OCI-LY3 (cell line): ENCODE results near the gene PTPRN2.

Source experiments
- H2AFZ ChIP-seq: fragments of 200-600, 300-600 bp; shearing (Covaris generic); 2 replicates; pipeline ENCODE4 v1.6.0; 2014; ENCODE audit warnings: antibody characterized with exemption, low read depth, low read length
- H3K27ac ChIP-seq: fragments of 200-600, 300-600 bp; sonication (generic); 2 replicates; pipeline ENCODE4 v1.5.1; 2014; ENCODE audit warnings: mild to moderate bottlenecking, low read length, moderate library complexity, mixed read lengths
- H3K27me3 ChIP-seq: fragments of 200-600, 300-600 bp; sonication (generic); 2 replicates; pipeline ENCODE4 v1.6.1; 2014; ENCODE audit warnings: low read depth, low read length, mixed read lengths
- H3K36me3 ChIP-seq: fragments of 200-600, 300-600 bp; sonication (generic); replicated peaks from 2 replicates; pipeline ENCODE3; 2014; ENCODE audit warnings: low read depth, low read length, mixed read lengths
- H3K4me1 ChIP-seq: fragments of 300-600, 200-600 bp; sonication (generic); 2 replicates; pipeline ENCODE4 v1.6.1; 2014; ENCODE audit warnings: low read length, mixed read lengths
- H3K4me2 ChIP-seq: fragments of 200-600, 300-600 bp; sonication (generic); 2 replicates; pipeline ENCODE4 v1.6.1; 2014; ENCODE audit warnings: low read length, mixed read lengths
- H3K4me3 ChIP-seq: fragments of 300-600, 200-600 bp; sonication (generic); 2 replicates; pipeline ENCODE4 v1.5.1; 2014; ENCODE audit warnings: antibody characterized with exemption, mild to moderate bottlenecking, low read length, moderate library complexity
- H3K79me2 ChIP-seq: fragments of 300-600, 200-600 bp; shearing (Covaris generic); 2 replicates; pipeline ENCODE4 v1.6.1; 2014; ENCODE audit warnings: mild to moderate bottlenecking, low read length, mixed read lengths
- H3K9ac ChIP-seq: fragments of 300-600, 200-600 bp; shearing (Covaris generic); 2 replicates; pipeline ENCODE4 v1.6.0; 2014; ENCODE audit warnings: mild to moderate bottlenecking, low read length, moderate library complexity
- H3K9me3 ChIP-seq: fragments of 200-600, 300-600 bp; shearing (Covaris generic); 2 replicates; pipeline ENCODE4 v1.6.1; 2014; ENCODE audit warnings: low read length, mixed read lengths; ENCODE audit not compliant: insufficient read depth
- H4K20me1 ChIP-seq: fragments of 200-600, 300-600 bp; sonication (generic); 2 replicates; pipeline ENCODE4 v1.6.1; 2016; ENCODE audit warnings: low read length, mixed read lengths; ENCODE audit not compliant: insufficient read depth
- EZH2phosphoT487 ChIP-seq: fragments of 200-600 bp; shearing (Covaris generic); IDR thresholded peaks from 2 replicates; pipeline ENCODE4 v1.6.1; 2018; ENCODE audit warnings: antibody characterized with exemption, mixed run types, low read depth
- TF ChIP-seq, protein P1 (sequence below): fragments of 200-600, 300-600 bp; sonication (generic); IDR thresholded peaks from 2 replicates; pipeline ENCODE4 v1.5.1; 2014; ENCODE audit warnings: antibody characterized with exemption, low read length, low read depth

The PTPRN2 gene

DNA sequence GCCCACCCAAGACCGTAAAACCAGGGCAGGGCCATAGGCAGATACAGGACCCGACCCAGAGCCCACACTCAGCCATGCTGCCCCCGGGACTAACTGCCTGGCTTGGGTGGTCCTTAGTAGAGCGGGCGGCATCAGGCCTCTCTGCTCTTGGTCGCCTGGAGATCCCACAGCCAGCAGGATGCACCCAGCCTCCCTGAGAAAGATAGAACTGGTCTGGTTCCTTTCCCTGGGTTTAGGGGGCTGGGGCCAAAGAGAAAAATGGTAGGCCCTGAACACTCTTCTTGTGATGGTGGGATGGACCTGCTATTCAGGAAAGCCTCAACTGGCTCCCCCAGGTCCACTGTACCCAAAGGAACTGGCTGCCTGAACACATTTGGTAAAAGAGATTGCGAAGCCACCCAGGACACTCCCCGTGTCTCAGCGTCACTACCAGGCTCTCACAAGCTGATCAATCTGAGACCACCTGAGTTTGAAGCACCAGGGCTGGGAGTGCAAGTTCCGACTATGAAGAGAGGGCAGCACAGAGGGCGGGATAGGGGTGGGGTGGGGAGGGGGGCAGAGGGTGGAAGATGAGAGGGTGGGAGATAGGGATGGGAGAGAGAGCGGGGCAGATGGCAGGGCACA lies 659.3 kb downstream of the PTPRN2 start:
- Histone ChIP-seq H3K36me3 (no peaks in the 10 kb centered on the region), H2AFZ (no peak overlapping the region), H3K9ac (no peak overlapping the region), H4K20me1 (no peaks in the 10 kb centered on the region), H3K9me3 (no peaks in the 10 kb centered on the region), H3K4me1 (no peaks in the 10 kb centered on the region), H3K4me3 (no peak overlapping the region), H3K79me2 (no peaks in the 10 kb centered on the region), H3K27ac (no peak overlapping the region), H3K4me2 (no peak overlapping the region), H3K27me3 (no peaks in the 10 kb centered on the region)
- no peak for TF ChIP-seq EZH2phosphoT487
- TF ChIP-seq, protein P1, sequence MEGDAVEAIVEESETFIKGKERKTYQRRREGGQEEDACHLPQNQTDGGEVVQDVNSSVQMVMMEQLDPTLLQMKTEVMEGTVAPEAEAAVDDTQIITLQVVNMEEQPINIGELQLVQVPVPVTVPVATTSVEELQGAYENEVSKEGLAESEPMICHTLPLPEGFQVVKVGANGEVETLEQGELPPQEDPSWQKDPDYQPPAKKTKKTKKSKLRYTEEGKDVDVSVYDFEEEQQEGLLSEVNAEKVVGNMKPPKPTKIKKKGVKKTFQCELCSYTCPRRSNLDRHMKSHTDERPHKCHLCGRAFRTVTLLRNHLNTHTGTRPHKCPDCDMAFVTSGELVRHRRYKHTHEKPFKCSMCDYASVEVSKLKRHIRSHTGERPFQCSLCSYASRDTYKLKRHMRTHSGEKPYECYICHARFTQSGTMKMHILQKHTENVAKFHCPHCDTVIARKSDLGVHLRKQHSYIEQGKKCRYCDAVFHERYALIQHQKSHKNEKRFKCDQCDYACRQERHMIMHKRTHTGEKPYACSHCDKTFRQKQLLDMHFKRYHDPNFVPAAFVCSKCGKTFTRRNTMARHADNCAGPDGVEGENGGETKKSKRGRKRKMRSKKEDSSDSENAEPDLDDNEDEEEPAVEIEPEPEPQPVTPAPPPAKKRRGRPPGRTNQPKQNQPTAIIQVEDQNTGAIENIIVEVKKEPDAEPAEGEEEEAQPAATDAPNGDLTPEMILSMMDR: no peak

DNA sequence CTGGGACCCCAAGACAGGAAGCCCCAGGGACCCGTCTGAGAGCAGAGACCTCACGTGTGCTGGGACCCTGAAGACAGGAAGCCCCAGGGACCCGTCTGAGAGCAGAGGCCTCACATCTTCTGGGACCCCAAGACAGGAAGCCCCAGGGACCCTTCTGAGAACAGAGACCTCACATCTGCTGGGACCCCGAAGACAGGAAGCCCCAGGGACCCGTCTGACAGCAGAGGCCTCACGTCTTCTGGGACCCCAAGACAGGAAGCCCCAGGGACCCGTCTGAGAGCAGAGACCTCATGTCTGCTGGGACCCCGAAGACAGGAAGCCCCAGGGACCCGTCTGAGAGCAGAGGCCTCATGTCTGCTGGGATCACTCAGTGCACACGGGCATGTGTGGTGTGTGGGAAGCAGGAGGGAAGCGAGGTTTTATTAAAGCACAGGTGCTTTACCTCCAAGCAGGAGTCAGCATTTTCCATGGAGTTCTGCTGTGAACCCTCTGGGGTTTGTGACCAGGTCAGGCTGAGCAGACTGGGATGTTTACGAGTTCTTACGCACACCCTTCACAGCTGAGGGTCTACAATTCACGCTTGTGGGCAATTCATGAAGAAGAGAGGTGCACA lies 660.2 kb downstream of the PTPRN2 start:
- Histone ChIP-seq H3K79me2 (no peaks in the 10 kb centered on the region), H3K27ac (no peak overlapping the region), H3K9me3 (no peaks in the 10 kb centered on the region; the same call in 1 of the 2 replicates), H3K4me3 (no peak overlapping the region), H4K20me1 (no peaks in the 10 kb centered on the region), H3K4me1 (no peaks in the 10 kb centered on the region), H3K27me3 (no peaks in the 10 kb centered on the region), H3K9ac (no peak overlapping the region), H2AFZ (no peak overlapping the region), H3K36me3 (no peaks in the 10 kb centered on the region), H3K4me2 (no peak overlapping the region)
- TF ChIP-seq, protein P1: no peak
- TF ChIP-seq EZH2phosphoT487: no peak

DNA sequence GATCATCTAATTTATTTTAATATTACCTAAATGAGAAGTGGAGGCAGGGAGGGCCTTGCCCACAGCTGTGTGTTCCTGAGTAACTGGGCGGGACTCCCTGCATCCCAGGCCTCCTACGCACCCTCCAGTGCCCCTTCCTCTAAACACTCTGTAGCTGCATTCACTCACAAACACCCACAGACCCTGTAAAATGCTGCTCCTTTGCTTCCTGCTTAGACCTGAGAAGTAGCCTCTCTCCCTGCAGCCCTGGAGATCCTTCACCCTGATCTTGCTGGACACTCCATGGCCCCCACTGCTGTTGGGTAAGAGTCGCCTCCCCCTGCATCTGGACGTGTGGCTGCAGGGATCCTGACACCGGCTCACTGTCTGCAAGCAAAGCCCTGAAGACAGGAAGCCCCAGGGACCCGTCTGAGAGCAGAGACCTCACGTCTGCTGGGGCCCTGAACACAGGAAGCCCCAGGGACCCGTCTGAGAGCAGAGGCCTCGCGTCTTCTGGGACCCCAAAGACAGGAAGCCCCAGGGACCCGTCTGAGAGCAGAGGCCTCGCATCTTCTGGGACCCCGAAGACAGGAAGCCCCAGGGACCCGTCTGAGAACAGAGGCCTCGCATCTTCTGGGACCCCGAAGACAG lies 661.0 kb downstream of the PTPRN2 start:
- Histone ChIP-seq H3K4me1 (no peaks in the 10 kb centered on the region), H3K36me3 (no peaks in the 10 kb centered on the region), H3K4me2 (no peak overlapping the region), H3K4me3 (no peak overlapping the region), H3K79me2 (no peaks in the 10 kb centered on the region), H3K9ac (no peak overlapping the region), H3K27ac (no peak overlapping the region), H3K27me3 (no peaks in the 10 kb centered on the region), H3K9me3 (no peaks in the 10 kb centered on the region; the same call in 1 of the 2 replicates), H4K20me1 (no peaks in the 10 kb centered on the region), H2AFZ (no peak overlapping the region)
- TF ChIP-seq, protein P1: no peak
- TF ChIP-seq EZH2phosphoT487: no peak

DNA sequence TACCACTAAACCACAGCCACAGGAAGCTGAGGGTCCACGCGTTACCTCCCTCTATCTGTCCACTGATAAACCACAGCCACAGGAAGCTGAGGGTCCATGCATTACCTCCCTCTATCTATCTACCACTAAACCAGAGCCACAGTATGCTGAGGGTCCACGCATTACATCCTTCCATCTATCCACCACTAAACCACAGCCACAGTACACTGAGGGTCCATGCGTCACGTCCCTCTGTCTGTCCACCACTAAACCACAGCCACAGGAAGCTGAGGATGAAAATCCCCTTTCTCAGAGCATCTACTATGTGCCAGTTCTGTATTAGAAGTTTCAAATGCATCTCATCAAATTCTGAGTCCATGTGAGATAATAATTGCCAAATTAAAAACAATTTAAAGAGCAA lies 661.5 kb downstream of the PTPRN2 start:
- H3K4me3 ChIP-seq: no peak overlapping the region
- H3K79me2 ChIP-seq: no peaks in the 10 kb centered on the region
- H3K9ac ChIP-seq: no peak overlapping the region
- no peak overlapping the region for H2AFZ ChIP-seq
- no peaks in the 10 kb centered on the region for H3K4me1 ChIP-seq
- H3K27ac ChIP-seq: no peak overlapping the region
- no peaks in the 10 kb centered on the region for H3K36me3 ChIP-seq
- no peaks in the 10 kb centered on the region for H4K20me1 ChIP-seq
- no peaks in the 10 kb centered on the region; the same call in 1 of the 2 replicates for H3K9me3 ChIP-seq
- TF ChIP-seq, protein P1: no peak
- TF ChIP-seq EZH2phosphoT487: no peak
- no peaks in the 10 kb centered on the region for H3K27me3 ChIP-seq
- H3K4me2 ChIP-seq: no peak overlapping the region
